ENCODE data around the gene FBXW4.

DNA sequence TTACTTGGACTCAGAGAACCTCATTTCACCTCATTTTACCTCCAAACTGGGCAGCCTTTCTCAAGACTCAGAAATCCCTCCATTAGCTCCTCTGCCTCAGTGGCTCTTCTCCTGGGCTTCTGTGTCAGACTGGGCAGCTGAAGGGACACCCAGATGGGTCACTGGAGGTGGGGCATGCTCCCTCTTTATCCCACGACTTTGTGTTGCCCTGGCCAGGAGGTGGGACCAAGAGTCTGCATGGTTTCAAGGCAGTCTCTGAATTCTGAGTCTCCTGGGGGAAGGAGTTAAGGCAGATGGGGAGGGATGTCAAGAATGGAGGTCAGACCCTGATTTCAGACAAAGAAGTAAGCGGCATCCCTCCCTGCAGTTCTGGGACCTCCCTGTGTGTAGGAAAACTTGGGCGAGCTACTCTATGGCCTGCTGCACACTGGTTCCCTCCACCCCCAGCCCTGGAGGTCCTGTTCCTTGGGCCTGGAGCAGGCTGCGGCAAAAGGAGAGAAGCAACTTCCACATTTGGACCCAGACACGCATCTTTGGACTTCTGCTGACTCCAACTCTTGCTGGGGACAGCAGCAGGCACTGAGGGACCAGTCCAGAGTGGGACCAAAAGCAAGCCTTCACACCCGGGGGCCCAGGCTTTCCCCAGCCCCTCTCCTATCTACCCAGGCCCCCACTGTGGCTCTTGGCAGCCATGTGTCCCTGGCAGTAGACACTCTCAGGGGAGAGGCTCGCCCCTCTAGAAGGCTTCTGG lies 117.7 kb downstream of the FBXW4 start:
- TF ChIP-seq RFX5 (IDR thresholded peaks at IDR 0.05; ENCODE audit: low read length) = no peak
- no peak for TF ChIP-seq FOSL2 (IDR thresholded peaks at IDR 0.05; ENCODE audit: borderline replicate concordance, low read depth)
- TF ChIP-seq, protein P1, sequence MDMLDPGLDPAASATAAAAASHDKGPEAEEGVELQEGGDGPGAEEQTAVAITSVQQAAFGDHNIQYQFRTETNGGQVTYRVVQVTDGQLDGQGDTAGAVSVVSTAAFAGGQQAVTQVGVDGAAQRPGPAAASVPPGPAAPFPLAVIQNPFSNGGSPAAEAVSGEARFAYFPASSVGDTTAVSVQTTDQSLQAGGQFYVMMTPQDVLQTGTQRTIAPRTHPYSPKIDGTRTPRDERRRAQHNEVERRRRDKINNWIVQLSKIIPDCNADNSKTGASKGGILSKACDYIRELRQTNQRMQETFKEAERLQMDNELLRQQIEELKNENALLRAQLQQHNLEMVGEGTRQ (IDR thresholded peaks at IDR 0.05; ENCODE audit: borderline replicate concordance, low read depth, low read length) = no peak
- TF ChIP-seq NRF1 (IDR thresholded peaks at IDR 0.05; ENCODE audit: low read depth, low read length) = no peak
- TF ChIP-seq EZH2phosphoT487 (IDR thresholded peaks at IDR 0.05; ENCODE audit: borderline replicate concordance, low read depth) = no peak
- TF ChIP-seq, protein P2, sequence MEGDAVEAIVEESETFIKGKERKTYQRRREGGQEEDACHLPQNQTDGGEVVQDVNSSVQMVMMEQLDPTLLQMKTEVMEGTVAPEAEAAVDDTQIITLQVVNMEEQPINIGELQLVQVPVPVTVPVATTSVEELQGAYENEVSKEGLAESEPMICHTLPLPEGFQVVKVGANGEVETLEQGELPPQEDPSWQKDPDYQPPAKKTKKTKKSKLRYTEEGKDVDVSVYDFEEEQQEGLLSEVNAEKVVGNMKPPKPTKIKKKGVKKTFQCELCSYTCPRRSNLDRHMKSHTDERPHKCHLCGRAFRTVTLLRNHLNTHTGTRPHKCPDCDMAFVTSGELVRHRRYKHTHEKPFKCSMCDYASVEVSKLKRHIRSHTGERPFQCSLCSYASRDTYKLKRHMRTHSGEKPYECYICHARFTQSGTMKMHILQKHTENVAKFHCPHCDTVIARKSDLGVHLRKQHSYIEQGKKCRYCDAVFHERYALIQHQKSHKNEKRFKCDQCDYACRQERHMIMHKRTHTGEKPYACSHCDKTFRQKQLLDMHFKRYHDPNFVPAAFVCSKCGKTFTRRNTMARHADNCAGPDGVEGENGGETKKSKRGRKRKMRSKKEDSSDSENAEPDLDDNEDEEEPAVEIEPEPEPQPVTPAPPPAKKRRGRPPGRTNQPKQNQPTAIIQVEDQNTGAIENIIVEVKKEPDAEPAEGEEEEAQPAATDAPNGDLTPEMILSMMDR (IDR thresholded peaks at IDR 0.05) = no peak
- TF ChIP-seq EP300 (IDR thresholded peaks at IDR 0.05; ENCODE audit: borderline replicate concordance in 1 of 2, low read depth in 1 of 2, low read length in 1 of 2) = no peak
- TF ChIP-seq, protein P3, sequence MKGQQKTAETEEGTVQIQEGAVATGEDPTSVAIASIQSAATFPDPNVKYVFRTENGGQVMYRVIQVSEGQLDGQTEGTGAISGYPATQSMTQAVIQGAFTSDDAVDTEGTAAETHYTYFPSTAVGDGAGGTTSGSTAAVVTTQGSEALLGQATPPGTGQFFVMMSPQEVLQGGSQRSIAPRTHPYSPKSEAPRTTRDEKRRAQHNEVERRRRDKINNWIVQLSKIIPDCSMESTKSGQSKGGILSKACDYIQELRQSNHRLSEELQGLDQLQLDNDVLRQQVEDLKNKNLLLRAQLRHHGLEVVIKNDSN (IDR thresholded peaks at IDR 0.05; ENCODE audit: borderline replicate concordance, low read depth) = no peak
- no peak for TF ChIP-seq YY1 (IDR thresholded peaks at IDR 0.05; ENCODE audit: low read depth)
- TF ChIP-seq POLR2AphosphoS5 (IDR thresholded peaks at IDR 0.05; ENCODE audit: low read depth, low read length) = no peak
- TF ChIP-seq FOXJ3 (CRISPR knock-in tag; IDR thresholded peaks at IDR 0.05) = no peak
- no peak for TF ChIP-seq ELF1 (IDR thresholded peaks at IDR 0.05)
- no peak for TF ChIP-seq FOXM1 (IDR thresholded peaks at IDR 0.05; ENCODE audit: low read depth)
